ENCODE results near the gene ARHGAP11A. TPM values are rescaled to one million over a fixed set of nuclear protein-coding genes. Genes with fewer than 3 reads are reported as not detected.

The ARHGAP11A gene

DNA sequence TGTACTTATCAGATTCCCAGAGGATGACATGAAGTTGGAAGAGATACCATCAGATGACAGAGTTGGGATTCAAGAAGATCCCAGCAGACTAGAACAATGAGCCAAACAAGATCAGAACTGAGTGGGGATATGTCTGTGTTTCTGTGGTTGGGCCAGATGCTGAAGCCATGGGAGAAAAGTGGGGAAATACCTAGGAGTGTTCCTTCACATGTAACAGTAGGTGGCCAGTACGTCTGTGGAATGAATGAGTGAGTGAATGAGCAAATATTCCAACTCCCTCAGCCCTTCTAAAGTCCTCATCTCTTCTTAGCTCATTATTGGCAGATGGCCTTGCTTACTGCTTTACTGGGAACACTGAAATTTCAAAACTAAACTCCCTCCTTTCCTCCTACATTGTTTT lies 70.3 kb downstream of the ARHGAP11A start:
- Histone ChIP-seq H3K4ac (ENCODE audit: low read depth in 1 of 2, low read length in 2 of 2) (no peak overlapping the region), H2BK15ac (ENCODE audit: low read depth, poor library complexity, severe bottlenecking) (no peak overlapping the region), H2BK12ac (ENCODE audit: low read length in 2 of 2) (no peak overlapping the region), H3K4me3 (ENCODE audit: insufficient read depth in 1 of 2, low read depth in 1 of 2, low read length in 2 of 2) (no peak overlapping the region), H2BK120ac (ENCODE audit: low read depth, low read length) (no peak overlapping the region), H3K36me3 (ENCODE audit: control insufficient read depth in 1 of 2, insufficient read depth in 2 of 2, low read depth in 1 of 2, low read length in 2 of 2) (no peaks in the 10 kb centered on the region), H3K9ac (ENCODE audit: low read length) (peak overlapping the region; percentile 40), H3K4me1 (ENCODE audit: control insufficient read depth, insufficient read depth, low read depth, low read length) (peaks cover 7% of the 10 kb centered on the region), H3K18ac (ENCODE audit: low read depth in 1 of 2, low read length in 2 of 2) (no peak overlapping the region), H3K9me3 (ENCODE audit: control insufficient read depth, low read length) (no peaks in the 10 kb centered on the region), H2AFZ (ENCODE audit: low read depth, low read length) (no peak overlapping the region), H3K4me2 (ENCODE audit: low read length, poor library complexity, severe bottlenecking) (no peak overlapping the region), H3K23ac (ENCODE audit: low read length in 2 of 2) (no peak overlapping the region), H3K79me1 (replicated peaks; ENCODE audit: low read length, poor library complexity, severe bottlenecking) (no peaks in the 10 kb centered on the region), H3K27me3 (ENCODE audit: control insufficient read depth in 1 of 2, insufficient read depth in 1 of 2, low read length in 2 of 2) (no peaks in the 10 kb centered on the region), H4K91ac (ENCODE audit: low read length) (no peak overlapping the region), H4K8ac (ENCODE audit: low read length) (no peak overlapping the region), H3K27ac (ENCODE audit: low read length, poor library complexity, severe bottlenecking) (no peak overlapping the region), H2AK5ac (ENCODE audit: low read length, severe bottlenecking) (no peak overlapping the region), H2BK5ac (ENCODE audit: low read depth, low read length, poor library complexity, severe bottlenecking) (no peak overlapping the region), H3K14ac (ENCODE audit: low read length in 2 of 2) (no peak overlapping the region)
- 86% methylated on average over 1 of the region's 1 CpG for WGBS
- no peak for DNase-seq

DNA sequence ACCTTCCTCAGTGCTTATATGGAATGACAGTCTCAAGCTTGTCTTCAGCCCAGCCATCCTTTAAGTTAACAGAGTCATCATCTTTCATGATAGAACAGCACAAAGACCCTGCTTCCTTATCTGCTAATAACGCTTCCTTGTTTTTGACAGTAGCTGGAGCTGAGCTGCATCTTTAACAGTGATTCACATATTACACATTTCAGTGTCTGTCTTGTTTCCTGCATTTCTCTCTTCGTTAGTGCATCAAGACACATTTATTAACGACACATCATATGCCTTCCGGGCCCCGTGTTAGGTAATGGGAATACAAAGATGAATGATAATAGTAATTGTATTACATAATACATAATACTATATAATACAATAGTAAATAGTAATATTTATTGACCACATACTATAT lies 72.3 kb downstream of the ARHGAP11A start:
- Histone ChIP-seq H3K4ac (ENCODE audit: low read depth in 1 of 2, low read length in 2 of 2) (no peak overlapping the region), H3K9ac (ENCODE audit: low read length) (no peak overlapping the region), H3K18ac (ENCODE audit: low read depth in 1 of 2, low read length in 2 of 2) (no peak overlapping the region), H3K23ac (ENCODE audit: low read length in 2 of 2) (no peak overlapping the region), H3K79me1 (replicated peaks; ENCODE audit: low read length, poor library complexity, severe bottlenecking) (no peaks in the 10 kb centered on the region), H3K36me3 (ENCODE audit: control insufficient read depth in 1 of 2, insufficient read depth in 2 of 2, low read depth in 1 of 2, low read length in 2 of 2) (no peaks in the 10 kb centered on the region), H2AFZ (ENCODE audit: low read depth, low read length) (no peak overlapping the region), H2BK120ac (ENCODE audit: low read depth, low read length) (no peak overlapping the region), H4K91ac (ENCODE audit: low read length) (no peak overlapping the region), H2BK12ac (ENCODE audit: low read length in 2 of 2) (no peak overlapping the region), H3K4me3 (ENCODE audit: insufficient read depth in 1 of 2, low read depth in 1 of 2, low read length in 2 of 2) (no peak overlapping the region), H3K14ac (ENCODE audit: low read length in 2 of 2) (no peak overlapping the region), H3K4me1 (ENCODE audit: control insufficient read depth, insufficient read depth, low read depth, low read length) (peaks cover 7% of the 10 kb centered on the region), H2BK15ac (ENCODE audit: low read depth, poor library complexity, severe bottlenecking) (no peak overlapping the region), H3K9me3 (ENCODE audit: control insufficient read depth, low read length) (no peaks in the 10 kb centered on the region), H3K27ac (ENCODE audit: low read length, poor library complexity, severe bottlenecking) (peak overlapping the region; percentile 78), H4K8ac (ENCODE audit: low read length) (no peak overlapping the region), H2AK5ac (ENCODE audit: low read length, severe bottlenecking) (no peak overlapping the region), H2BK5ac (ENCODE audit: low read depth, low read length, poor library complexity, severe bottlenecking) (no peak overlapping the region), H3K4me2 (ENCODE audit: low read length, poor library complexity, severe bottlenecking) (no peak overlapping the region), H3K27me3 (ENCODE audit: control insufficient read depth in 1 of 2, insufficient read depth in 1 of 2, low read length in 2 of 2) (no peaks in the 10 kb centered on the region)
- peak; percentile 71 for DNase-seq
- 41% methylated on average over 1 of the region's 5 CpGs for WGBS

DNA sequence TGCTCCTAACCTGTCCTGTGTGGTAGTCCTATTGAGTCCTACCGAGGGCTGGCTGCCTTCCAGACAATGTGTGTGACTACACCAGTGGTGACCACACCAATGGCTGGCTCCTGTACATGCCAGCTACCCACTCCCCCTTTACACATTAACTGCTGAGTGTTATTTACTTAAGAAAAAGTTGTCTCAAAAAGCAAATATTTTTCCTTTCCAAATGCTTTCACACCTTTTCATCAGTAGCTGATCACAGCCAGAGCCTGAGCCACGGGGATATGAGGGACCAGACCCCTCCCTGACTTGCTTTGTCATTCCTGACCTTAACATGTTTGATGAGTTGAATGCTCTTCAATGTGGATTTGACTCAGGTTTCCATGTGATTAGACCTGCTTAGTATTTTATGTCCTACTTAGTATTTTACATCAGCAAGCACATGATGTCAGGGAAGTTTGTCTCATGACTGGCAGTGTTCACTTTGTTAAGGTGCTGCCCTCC lies 72.9 kb downstream of the ARHGAP11A start:
- H2BK120ac ChIP-seq (ENCODE audit: low read depth, low read length), result no peak overlapping the region
- peak overlapping the region; percentile 78 for H3K27ac ChIP-seq (ENCODE audit: low read length, poor library complexity, severe bottlenecking)
- H3K14ac ChIP-seq (ENCODE audit: low read length in 2 of 2), result peak overlapping the region in 1 of 2 experiments; percentile 26
- H4K91ac ChIP-seq (ENCODE audit: low read length), result peak overlapping the region; percentile 56
- no peaks in the 10 kb centered on the region for H3K27me3 ChIP-seq (ENCODE audit: control insufficient read depth in 1 of 2, insufficient read depth in 1 of 2, low read length in 2 of 2)
- peak overlapping the region; percentile 72 to 89 for H3K18ac ChIP-seq (ENCODE audit: low read depth in 1 of 2, low read length in 2 of 2)
- H3K4me1 ChIP-seq (ENCODE audit: control insufficient read depth, insufficient read depth, low read depth, low read length), result peaks cover 7% of the 10 kb centered on the region
- peak overlapping the region; percentile 73 for H2AK5ac ChIP-seq (ENCODE audit: low read length, severe bottlenecking)
- peak overlapping the region; percentile 51 for H2BK5ac ChIP-seq (ENCODE audit: low read depth, low read length, poor library complexity, severe bottlenecking)
- no peak overlapping the region for H2BK15ac ChIP-seq (ENCODE audit: low read depth, poor library complexity, severe bottlenecking)
- peak overlapping the region; percentile 63 to 93 for H2BK12ac ChIP-seq (ENCODE audit: low read length in 2 of 2)
- no peak for DNase-seq
- no peaks in the 10 kb centered on the region for H3K9me3 ChIP-seq (ENCODE audit: control insufficient read depth, low read length)
- no peak overlapping the region for H3K4ac ChIP-seq (ENCODE audit: low read depth in 1 of 2, low read length in 2 of 2)
- H3K4me2 ChIP-seq (ENCODE audit: low read length, poor library complexity, severe bottlenecking), result no peak overlapping the region
- WGBS, result 51% methylated on average over 2 of the region's 2 CpGs
- H3K36me3 ChIP-seq (ENCODE audit: control insufficient read depth in 1 of 2, insufficient read depth in 2 of 2, low read depth in 1 of 2, low read length in 2 of 2), result no peaks in the 10 kb centered on the region
- H2AFZ ChIP-seq (ENCODE audit: low read depth, low read length), result no peak overlapping the region
- no peak overlapping the region for H3K9ac ChIP-seq (ENCODE audit: low read length)
- peak overlapping the region in 1 of 2 experiments; percentile 68 for H3K23ac ChIP-seq (ENCODE audit: low read length in 2 of 2)
- H3K4me3 ChIP-seq (ENCODE audit: insufficient read depth in 1 of 2, low read depth in 1 of 2, low read length in 2 of 2), result no peak overlapping the region
- H3K79me1 ChIP-seq (replicated peaks; ENCODE audit: low read length, poor library complexity, severe bottlenecking), result no peaks in the 10 kb centered on the region
- peak overlapping the region; percentile 58 for H4K8ac ChIP-seq (ENCODE audit: low read length)

Small RNAs within 50 kb of the gene (small RNA-seq; reads per million reads assigned to genes)
- not detected for gene RN7SL286P (ENCODE audit: low read depth)

Measured in mesenchymal stem cell (in vitro differentiated cells and primary cell).